Caki2 (cell line): ENCODE data around the gene PNPLA5. TPM values are rescaled to one million over a fixed set of nuclear protein-coding genes. Genes with fewer than 3 reads are reported as not detected.

Experiments used
- DNase-seq: peaks from one replicate; pipeline ENCODE4 v3.0.0-alpha.2; 2015; ENCODE audit warnings: low read depth
- in situ Hi-C: cut with HindIII; loops from 2 replicates; pipeline ENCODE4 v1.10.0; 2016; ENCODE audit warnings: low sequenced_read_pairs, low pct_unique_long_range_greater_than_20kb, mixed read lengths
- total RNA-seq: library from RNA; depleted of rRNA; stranded (reverse); fragments of >200 nt; shearing (Covaris generic); gene quantifications from 2 replicates; pipeline ENCODE4 v1.2.3, GENCODE V29; 2014; ENCODE audit warnings: low replicate concordance

Gene PNPLA5
- total RNA-seq, 1 experiment from 2014 or later: not detected

GRCh38 chr22:43862074-43862881, 29.5 kb downstream of the PNPLA5 start, which contains the start of gene SULT4A1:
Gene SULT4A1, minus strand, starts transcription at chr22:43862513. Its CDS starts 131 bp downstream, at chr22:43862382.
- DNase-seq: no peak
- in situ Hi-C loops: no loop called here

- no peak for DNase-seq
- in situ Hi-C loops: no loop called here
Observed at GRCh38 chr22:43861529-43861928, 30.3 kb downstream of the PNPLA5 start.

- no peak for DNase-seq
- in situ Hi-C loops: no loop called here
Observed at GRCh38 chr22:43860831-43861230, 31.0 kb downstream of the PNPLA5 start.

- in situ Hi-C loops: no loop called here
- no peak for DNase-seq
Observed at GRCh38 chr22:43860126-43860525, 31.7 kb downstream of the PNPLA5 start.

- no peak for DNase-seq
- in situ Hi-C loops: no loop called here
Observed at GRCh38 chr22:43859621-43860020, 32.2 kb downstream of the PNPLA5 start.

- in situ Hi-C loops: no loop called here
- DNase-seq: no peak
Observed at GRCh38 chr22:43859176-43859575, 32.6 kb downstream of the PNPLA5 start.

- in situ Hi-C loops: no loop called here
- DNase-seq: no peak
Observed at GRCh38 chr22:43858156-43858895, 33.5 kb downstream of the PNPLA5 start.

- in situ Hi-C loops: no loop called here
- DNase-seq: no peak
Observed at GRCh38 chr22:43857367-43857766, 34.4 kb downstream of the PNPLA5 start.

- in situ Hi-C loops: no loop called here
- no peak for DNase-seq
Observed at GRCh38 chr22:43855431-43855830, 36.4 kb downstream of the PNPLA5 start.

GRCh38 chr22:43854786-43855271, 37.0 kb downstream of the PNPLA5 start:
- in situ Hi-C loops: no loop called here

GRCh38 chr22:43854121-43854785, 37.6 kb downstream of the PNPLA5 start:
- in situ Hi-C loops: no loop called here
- no peak for DNase-seq

More at GRCh38 chr22:43854786-43855271, 37.0 kb downstream of the PNPLA5 start:
- no peak for DNase-seq

- no peak for DNase-seq
- in situ Hi-C loops: no loop called here
Observed at GRCh38 chr22:43853328-43853931, 38.4 kb downstream of the PNPLA5 start.

GRCh38 chr22:43852573-43853327, 39.1 kb downstream of the PNPLA5 start:
- in situ Hi-C loops: no loop called here
- no peak for DNase-seq

- in situ Hi-C loops: no loop called here
Observed at GRCh38 chr22:43851979-43852307, 39.9 kb downstream of the PNPLA5 start.

GRCh38 chr22:43851058-43851978, 40.5 kb downstream of the PNPLA5 start:
- in situ Hi-C loops: no loop called here
- no peak for DNase-seq

More at GRCh38 chr22:43851979-43852307, 39.9 kb downstream of the PNPLA5 start:
- DNase-seq: no peak

GRCh38 chr22:43850529-43850928, 41.3 kb downstream of the PNPLA5 start:
- in situ Hi-C loops: no loop called here
- no peak for DNase-seq

- no peak for DNase-seq
- in situ Hi-C loops: no loop called here
Observed at GRCh38 chr22:43849731-43850130, 42.1 kb downstream of the PNPLA5 start.
